HepG2 (cell line): ENCODE measurements around the gene ANKDD1A.

Experiments used
- DMTF1 ChIP-seq: sonication (generic); formaldehyde crosslinking; IDR thresholded peaks from 2 replicates; pipeline ENCODE4 v1.4.0; 2020; ENCODE audit warnings: mild to moderate bottlenecking, missing genetic modification reagents
- ESRRA ChIP-seq: sonication (generic); formaldehyde crosslinking; IDR thresholded peaks from 2 replicates; pipeline ENCODE4 v1.5.1; 2020; ENCODE audit warnings: mild to moderate bottlenecking, low read depth, missing genetic modification reagents
- ETS1 ChIP-seq: sonication (generic); formaldehyde crosslinking; IDR thresholded peaks from 2 replicates; pipeline ENCODE4 v1.4.0; 2020; ENCODE audit warnings: missing genetic modification reagents
- EZH2 ChIP-seq: conservative IDR thresholded peaks from 2 replicates; pipeline ENCODE4 v1.6.1; 2012; ENCODE audit warnings: mild to moderate bottlenecking, low read depth, low read length, moderate library complexity
- GMEB1 ChIP-seq: sonication (generic); formaldehyde crosslinking; IDR thresholded peaks from 2 replicates; pipeline ENCODE4 v1.5.1; 2020; ENCODE audit warnings: missing genetic modification reagents, mild to moderate bottlenecking, borderline replicate concordance
- HMGXB4 ChIP-seq, 2 experiments: sonication (generic) in 1 of 2; formaldehyde crosslinking in 1 of 2; IDR thresholded peaks; 2 replicates each; pipeline versions ENCODE4 v1.4.0 to v1.6.1; 2018 to 2020; ENCODE audit warnings: missing genetic modification reagents in 2 of 2, borderline replicate concordance in 1 of 2, low read depth in 1 of 2, mild to moderate bottlenecking in 1 of 2, missing biosample characterization in 1 of 2
- NRL ChIP-seq: sonication (generic); formaldehyde crosslinking; IDR thresholded peaks from 2 replicates; pipeline ENCODE4 v1.5.0; 2020; ENCODE audit warnings: missing genetic modification reagents, mild to moderate bottlenecking, moderate library complexity, borderline replicate concordance
- TCF12 ChIP-seq, 2 experiments: fragments of 450-650 bp in 1 of 2; sonication (generic) in 1 of 2; formaldehyde crosslinking in 1 of 2; IDR thresholded peaks; 2 replicates each; pipeline versions ENCODE4 v1.6.1 to v1.8.0; 2017 to 2022; ENCODE audit warnings: antibody characterized with exemption in 1 of 2, mild to moderate bottlenecking in 1 of 2, missing genetic modification reagents in 1 of 2, moderate library complexity in 1 of 2
- YEATS2 ChIP-seq: sonication (generic); formaldehyde crosslinking; IDR thresholded peaks from 2 replicates; pipeline ENCODE4 v1.4.0; 2020; ENCODE audit warnings: missing genetic modification reagents, borderline replicate concordance
- ZBTB33 ChIP-seq: sonication (generic); formaldehyde crosslinking; IDR thresholded peaks from 2 replicates; pipeline ENCODE4 v1.4.0; 2020; ENCODE audit warnings: missing genetic modification reagents
- ZFP36L1 ChIP-seq: sonication (generic); formaldehyde crosslinking; IDR thresholded peaks from 2 replicates; pipeline ENCODE4 v1.8.0; 2022; ENCODE audit warnings: mild to moderate bottlenecking, missing genetic modification reagents, moderate library complexity
- ZNF256 ChIP-seq: sonication (generic); formaldehyde crosslinking; conservative IDR thresholded peaks from 2 replicates; pipeline ENCODE4 v1.4.0; 2020; ENCODE audit warnings: missing genetic modification reagents
- ZNF281 ChIP-seq: sonication (generic); formaldehyde crosslinking; IDR thresholded peaks from 2 replicates; pipeline ENCODE4 v1.4.0; 2020; ENCODE audit warnings: missing genetic modification reagents, borderline replicate concordance
- ZNF644 ChIP-seq: IDR thresholded peaks from 2 replicates; pipeline ENCODE4 v1.6.1; 2016; ENCODE audit warnings: low read depth

- no peak for TF ChIP-seq ESRRA (CRISPR knock-in tag)
- no peak for TF ChIP-seq ZNF256 (CRISPR knock-in tag)
- no peak for TF ChIP-seq YEATS2 (CRISPR knock-in tag)
- TF ChIP-seq EZH2 = no peak
- no peak for TF ChIP-seq DMTF1 (CRISPR knock-in tag)
- no peak for TF ChIP-seq ZFP36L1
- no peak for TF ChIP-seq TCF12 (IDR thresholded peaks at IDR 0.05)
- no peak for TF ChIP-seq TCF12 (CRISPR knock-in tag; IDR thresholded peaks at IDR 0.05)
- no peak for TF ChIP-seq ZBTB33 (CRISPR knock-in tag)
- no peak for TF ChIP-seq GMEB1 (CRISPR knock-in tag)
- TF ChIP-seq HMGXB4 (CRISPR knock-in tag; IDR thresholded peaks at IDR 0.05; ENCODE audit: borderline replicate concordance in 1 of 2, low read depth in 1 of 2) = no peak
- TF ChIP-seq ETS1 (CRISPR knock-in tag) = no peak
- no peak for TF ChIP-seq ZNF644
- TF ChIP-seq ZNF281 = no peak
- TF ChIP-seq NRL (CRISPR knock-in tag) = no peak
Measured at GRCh38 chr15:64901914-64902313, 9.8 kb upstream of the ANKDD1A start.
